ENCODE measurements around the gene RPRM.
"Not testable (repeated sequence)": the region's sequence is repeated elsewhere in the genome, so short reads cannot be mapped to it uniquely, and the experiment has no call there.

The RPRM gene

DNA sequence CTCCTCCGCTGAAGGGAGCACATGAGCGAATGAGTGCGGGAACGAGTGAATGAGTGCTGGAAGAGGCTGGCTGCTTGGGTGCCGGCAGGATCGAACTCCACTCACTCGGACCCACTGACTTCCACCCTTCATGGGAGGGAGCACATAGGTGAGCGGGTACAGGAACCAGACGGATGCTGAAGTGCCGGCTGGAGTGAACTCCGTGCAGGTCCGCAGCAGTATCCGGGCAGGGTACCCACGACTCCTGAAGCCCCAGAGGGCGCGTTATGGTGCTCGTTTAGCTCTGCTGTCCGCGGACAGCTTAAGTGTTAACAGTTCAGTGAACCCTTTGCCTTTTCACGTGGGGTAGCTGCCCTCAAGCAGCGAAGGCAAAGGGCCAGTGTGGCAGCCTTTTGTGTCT is 23.2 kb downstream of the RPRM start:
- no peak for DNase-seq

- DNase-seq, result no peak
These were observed 27.0 kb downstream of the RPRM start for GRCh38 chr2:153451611-153452010.

GRCh38 chr2:153443106-153443505 is 35.5 kb downstream of the RPRM start:
- DNase-seq, result no peak

GRCh38 chr2:153442616-153443015 is 35.9 kb downstream of the RPRM start:
- not testable (repeated sequence) for DNase-seq

DNA sequence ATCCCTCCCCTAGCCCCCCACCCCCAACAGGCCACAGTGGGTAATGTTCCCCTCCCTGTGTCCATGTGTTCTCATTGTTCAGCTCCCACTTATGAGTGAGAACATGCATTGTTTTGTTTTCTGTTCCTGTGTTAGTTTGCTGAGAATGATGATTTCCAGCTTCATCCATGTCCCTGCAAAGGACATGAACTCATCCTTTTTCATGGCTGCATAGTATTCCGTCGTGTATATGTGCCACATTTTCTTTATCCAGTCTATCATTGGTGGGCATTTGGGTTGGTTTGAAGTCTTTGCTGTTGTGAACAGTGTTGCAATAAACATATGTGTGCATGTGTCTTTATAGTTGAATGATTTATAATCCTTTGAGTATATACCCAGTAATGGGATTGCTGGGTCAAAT is 38.5 kb downstream of the RPRM start:
- DNase-seq, result not testable (repeated sequence)

DNA sequence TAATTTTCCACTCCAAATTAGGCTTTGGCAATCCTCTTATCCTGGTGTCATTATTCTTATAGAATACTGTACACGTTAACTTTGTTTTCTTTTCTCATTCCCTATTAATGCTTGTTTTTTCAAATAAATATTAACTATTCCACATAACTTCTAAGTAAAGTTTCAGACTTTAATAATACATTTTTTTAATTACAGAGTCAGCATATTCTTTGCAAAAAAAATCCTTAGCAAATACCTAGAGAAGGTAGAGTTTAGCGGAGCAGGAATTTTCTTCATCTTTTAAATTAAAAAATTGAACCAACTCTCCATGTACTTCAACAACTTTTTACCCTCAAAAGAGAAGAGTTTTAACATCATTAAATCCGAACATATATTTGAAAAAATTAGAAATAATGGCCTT is 45.2 kb downstream of the RPRM start:
- DNase-seq, result no peak

GRCh38 chr2:153432381-153432780 is 46.2 kb downstream of the RPRM start:
- DNase-seq, result no peak

DNA sequence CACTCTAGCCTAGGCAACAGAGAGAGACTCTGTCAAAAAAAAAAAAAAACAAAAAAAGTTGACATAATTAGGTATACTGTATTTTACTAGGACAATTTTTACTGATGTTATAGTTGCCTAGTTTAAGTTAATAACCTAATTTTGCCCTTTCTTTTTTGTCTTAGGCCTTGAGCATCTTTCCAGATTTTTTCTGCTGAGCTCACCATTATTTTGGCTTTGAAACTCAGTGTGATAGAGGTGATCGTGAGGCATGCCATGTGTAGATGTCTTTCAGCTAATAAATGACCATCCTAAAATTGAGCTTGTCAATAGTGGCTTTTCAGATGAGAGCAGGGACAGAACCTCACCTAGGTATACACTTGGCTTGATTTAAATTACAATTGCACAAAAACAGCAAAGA is 47.4 kb downstream of the RPRM start:
- DNase-seq, result no peak
